GM13977 (cell line): ENCODE measurements around the gene MAD1L1.
A peak's percentile ranks its signal among the peaks of the same experiment; 100 is the strongest.

ENCODE experiments used
- DNase-seq: peaks from one replicate; pipeline ENCODE4 v3.0.0; 2012; ENCODE audit warnings: low spot score
- in situ Hi-C: fragments of 300-500 bp; cut with MboI; formaldehyde crosslinking; loops from one replicate; pipeline ENCODE4 v1.12.0; 2022; ENCODE audit warnings: low sequenced_read_pairs, low pct_unique_long_range_greater_than_20kb, mixed read lengths, inconsistent platforms; ENCODE audit not compliant: unreplicated experiment
- TF ChIP-seq, protein P1 (sequence below): IDR thresholded peaks from 2 replicates; pipeline ENCODE4 v1.5.1; 2012; ENCODE audit warnings: mild to moderate bottlenecking, control low read depth; ENCODE audit not compliant: insufficient read depth; ENCODE audit errors: extremely low read depth, missing control alignments

The MAD1L1 gene

DNA sequence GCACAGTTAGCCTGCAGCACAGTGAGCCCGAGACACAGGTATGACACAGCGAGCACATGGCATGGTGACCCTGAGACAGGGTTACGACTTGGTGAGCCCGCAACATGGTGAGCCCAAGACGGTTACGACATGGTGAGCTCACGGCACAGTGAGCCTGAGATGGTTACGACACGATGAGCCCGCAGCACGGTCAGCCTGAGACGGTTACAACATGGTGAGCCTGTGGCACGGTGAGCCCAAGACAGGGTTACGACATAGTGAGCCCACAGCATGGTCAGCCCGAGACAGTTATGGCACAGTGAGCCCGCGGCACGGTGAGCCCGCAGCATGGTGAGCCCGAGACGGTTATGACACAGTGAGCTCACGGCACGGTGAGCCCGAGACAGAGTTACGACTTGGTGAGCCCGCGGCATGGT is 156.1 kb downstream of the MAD1L1 start:
- TF ChIP-seq, protein P1, sequence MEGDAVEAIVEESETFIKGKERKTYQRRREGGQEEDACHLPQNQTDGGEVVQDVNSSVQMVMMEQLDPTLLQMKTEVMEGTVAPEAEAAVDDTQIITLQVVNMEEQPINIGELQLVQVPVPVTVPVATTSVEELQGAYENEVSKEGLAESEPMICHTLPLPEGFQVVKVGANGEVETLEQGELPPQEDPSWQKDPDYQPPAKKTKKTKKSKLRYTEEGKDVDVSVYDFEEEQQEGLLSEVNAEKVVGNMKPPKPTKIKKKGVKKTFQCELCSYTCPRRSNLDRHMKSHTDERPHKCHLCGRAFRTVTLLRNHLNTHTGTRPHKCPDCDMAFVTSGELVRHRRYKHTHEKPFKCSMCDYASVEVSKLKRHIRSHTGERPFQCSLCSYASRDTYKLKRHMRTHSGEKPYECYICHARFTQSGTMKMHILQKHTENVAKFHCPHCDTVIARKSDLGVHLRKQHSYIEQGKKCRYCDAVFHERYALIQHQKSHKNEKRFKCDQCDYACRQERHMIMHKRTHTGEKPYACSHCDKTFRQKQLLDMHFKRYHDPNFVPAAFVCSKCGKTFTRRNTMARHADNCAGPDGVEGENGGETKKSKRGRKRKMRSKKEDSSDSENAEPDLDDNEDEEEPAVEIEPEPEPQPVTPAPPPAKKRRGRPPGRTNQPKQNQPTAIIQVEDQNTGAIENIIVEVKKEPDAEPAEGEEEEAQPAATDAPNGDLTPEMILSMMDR, result no peak
- in situ Hi-C loops, result no loop called here
- no peak for DNase-seq

- DNase-seq, result no peak
- in situ Hi-C loops, result no loop called here
- TF ChIP-seq, protein P1, result no peak
These were observed 156.9 kb downstream of the MAD1L1 start for GRCh38 chr7:2075811-2076210.

GRCh38 chr7:2074691-2075090 is 158.1 kb downstream of the MAD1L1 start:
- in situ Hi-C loops, result no loop called here
- TF ChIP-seq, protein P1, result no peak
- no peak for DNase-seq

GRCh38 chr7:2072798-2073197 is 159.9 kb downstream of the MAD1L1 start:
- in situ Hi-C loops, result no loop called here
- TF ChIP-seq, protein P1, result no peak
- peak; percentile 60 for DNase-seq

DNA sequence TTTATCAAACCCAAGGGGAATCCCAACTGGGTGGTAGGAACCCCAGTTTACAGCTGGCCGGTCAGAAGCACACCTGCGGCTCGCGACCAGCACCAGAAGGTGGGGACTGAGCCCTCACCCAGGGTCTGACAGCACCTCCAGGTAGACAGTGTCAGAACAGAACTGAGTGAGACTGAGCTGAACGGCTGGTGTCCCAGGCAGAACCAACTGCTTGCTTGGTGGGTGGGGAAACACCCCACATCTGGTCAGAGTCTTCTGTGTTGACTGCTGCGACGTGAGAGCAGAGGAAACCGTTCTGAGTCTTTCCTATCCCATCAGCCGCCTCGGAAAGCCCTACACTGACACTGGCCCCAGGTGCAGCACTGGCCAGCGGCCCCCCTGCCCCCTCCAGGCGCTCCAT is 160.7 kb downstream of the MAD1L1 start:
- TF ChIP-seq, protein P1, result no peak
- in situ Hi-C loops, result no loop called here
- DNase-seq, result peak; percentile 95

GRCh38 chr7:2071133-2071832 is 161.5 kb downstream of the MAD1L1 start:
- DNase-seq, result peak; percentile 52
- TF ChIP-seq, protein P1, result no peak
- in situ Hi-C loops, result no loop called here
